ENCODE data around the gene EPB41L1. TPM values are rescaled to one million over a fixed set of nuclear protein-coding genes. Genes with fewer than 3 reads are reported as not detected.

The EPB41L1 gene
- total and polyA plus RNA-seq, 12 donors: 7.5 to 21.7 (median 15.8) TPM

DNA sequence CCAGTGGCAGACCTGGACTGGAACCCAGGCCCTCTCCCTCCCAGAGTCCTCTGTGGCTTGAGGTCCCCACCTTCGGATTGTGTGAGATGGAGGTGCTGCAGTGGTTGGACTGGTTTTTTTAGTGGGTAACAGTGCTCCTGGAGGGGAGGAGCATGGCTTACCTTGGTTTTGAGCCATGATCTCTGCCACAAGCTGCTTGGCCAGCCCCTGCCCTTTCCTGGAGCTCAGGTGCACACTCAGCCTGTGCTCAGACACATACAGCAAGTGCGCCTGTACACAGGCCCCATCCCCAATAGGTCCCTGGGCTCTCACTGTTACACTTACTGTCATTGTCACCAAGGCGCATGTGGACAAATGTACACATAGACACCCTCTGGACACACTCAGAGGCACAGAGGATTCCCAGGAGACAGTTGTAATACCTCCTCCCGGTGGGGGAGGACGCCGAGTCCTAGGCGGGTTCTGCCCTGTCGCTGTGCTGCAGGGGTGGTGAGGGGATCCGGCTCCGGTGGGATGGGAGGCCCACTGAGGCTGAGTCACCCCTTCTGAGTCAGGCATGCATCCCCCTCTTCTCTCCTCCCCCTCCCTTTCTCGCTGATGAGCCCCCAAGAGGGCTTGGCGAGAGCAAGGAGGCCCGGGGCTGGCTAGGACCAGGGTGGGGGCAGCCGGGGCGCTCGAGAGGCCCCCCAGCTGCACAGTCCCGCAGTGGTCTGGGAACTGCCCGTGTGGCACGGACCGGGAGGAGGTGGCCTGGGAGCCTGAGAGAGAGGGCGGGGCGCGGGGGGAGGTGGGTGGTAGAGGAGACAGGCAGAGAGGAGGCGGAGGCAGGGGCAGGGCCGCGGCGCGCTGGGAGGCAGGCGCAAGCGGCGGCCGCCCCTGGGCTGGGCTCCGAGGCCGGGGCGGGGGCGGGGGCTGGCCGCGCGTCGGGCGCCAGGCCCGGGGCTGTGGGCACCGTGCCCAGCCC, 522 bp upstream of the EPB41L1 start:
- Histone ChIP-seq H3K27ac (peak overlapping the region; percentile 36 to 83 (median 72)), H3K36me3 (no peaks in the 10 kb centered on the region), H3K4me1 (peaks cover 13 to 74% (median 31%) of the 10 kb centered on the region in 9 donors), H3K27me3 (peaks cover 0 to 22% (median 0%) of the 10 kb centered on the region in 7 donors), H3K4me3 (peak overlapping the region; percentile 34 to 75 (median 67)), H3K9me3 (no peaks in the 10 kb centered on the region)
- DNase-seq (peak; percentile 91 to 92), ATAC-seq (peak; percentile 76 to 91 (median 86))
- intact Hi-C loops (cut with DNase I): no loop called here
- no peak for TF ChIP-seq CTCF (IDR thresholded peaks at IDR 0.05)
- WGBS, 2 donors: 8 to 18% methylated on average over 18 to 43 of the region's 43 CpGs

DNA sequence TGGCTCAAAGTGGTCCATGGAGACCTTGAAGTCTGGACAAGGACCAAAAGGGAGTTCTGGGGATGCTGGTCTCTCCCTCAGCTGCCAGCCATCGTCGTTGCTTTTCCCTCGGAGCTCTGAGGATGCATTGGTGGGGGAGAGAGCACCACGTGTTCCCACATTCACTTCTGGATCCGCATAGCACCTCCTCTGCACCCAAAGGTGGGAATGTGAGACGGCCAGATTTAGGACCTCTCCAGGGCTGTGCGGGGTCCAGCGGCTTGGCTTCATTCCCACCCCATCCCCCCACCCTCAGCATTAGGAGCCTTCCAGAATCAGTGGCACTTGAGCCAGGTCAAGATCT, 1.1 kb downstream of the EPB41L1 start:
- peak overlapping the region in 4 of 10 donors; percentile 39 to 81 (median 66) for H3K27ac ChIP-seq
- TF ChIP-seq CTCF (IDR thresholded peaks at IDR 0.05): no peak
- no peaks in the 10 kb centered on the region for H3K9me3 ChIP-seq
- ATAC-seq (no peak), DNase-seq (no peak)
- H3K4me1 ChIP-seq: peaks cover 10 to 60% (median 25%) of the 10 kb centered on the region in 9 donors
- intact Hi-C loops (cut with DNase I): loop anchor here in 5 of 10 donors (5.0 kb wide), 3 partner anchors 42 to 282 kb away; no protein-coding TSS in a partner anchor
- 59 to 68% methylated on average over 8 of the region's 8 CpGs for WGBS, 2 donors
- H3K36me3 ChIP-seq: no peaks in the 10 kb centered on the region
- peaks cover 0 to 22% (median 0%) of the 10 kb centered on the region in 7 donors for H3K27me3 ChIP-seq
- H3K4me3 ChIP-seq: peak overlapping the region in 8 of 10 donors; percentile 53 to 75 (median 70)

GRCh38 chr20:36155991-36156390, 1.5 kb downstream of the EPB41L1 start:
- peak overlapping the region in 1 of 10 donors; percentile 1 for H3K27ac ChIP-seq
- ATAC-seq: peak in 1 of 8 donors; percentile 4
- peaks cover 0 to 22% (median 0%) of the 10 kb centered on the region in 7 donors for H3K27me3 ChIP-seq
- H3K4me3 ChIP-seq: peak overlapping the region in 7 of 10 donors; percentile 53 to 73 (median 70)
- no peak for DNase-seq
- TF ChIP-seq CTCF (IDR thresholded peaks at IDR 0.05): no peak
- H3K36me3 ChIP-seq: no peaks in the 10 kb centered on the region
- peaks cover 10 to 56% (median 25%) of the 10 kb centered on the region in 9 donors for H3K4me1 ChIP-seq
- H3K9me3 ChIP-seq: no peaks in the 10 kb centered on the region
- 74 to 77% methylated on average over 4 of the region's 4 CpGs for WGBS, 2 donors
- intact Hi-C loops (cut with DNase I): loop anchor here (1.0 to 5.0 kb wide), 7 partner anchors 41 to 281 kb away; no protein-coding TSS in a partner anchor

GRCh38 chr20:36157610-36158009, 3.1 kb downstream of the EPB41L1 start:
- WGBS, 2 donors: 86 to 100% methylated on average over 1 of the region's 1 CpG
- intact Hi-C loops (cut with DNase I): loop anchor here in 9 of 10 donors (2.0 to 5.0 kb wide), 6 partner anchors 39 to 280 kb away; no protein-coding TSS in a partner anchor
- peaks cover 10 to 50% (median 26%) of the 10 kb centered on the region in 9 donors for H3K4me1 ChIP-seq
- DNase-seq (no peak), ATAC-seq (no peak)
- H3K9me3 ChIP-seq: no peaks in the 10 kb centered on the region
- H3K27me3 ChIP-seq: peaks cover 0 to 22% (median 0%) of the 10 kb centered on the region in 7 donors
- H3K36me3 ChIP-seq: no peaks in the 10 kb centered on the region
- no peak overlapping the region for H3K27ac ChIP-seq
- no peak overlapping the region for H3K4me3 ChIP-seq
- TF ChIP-seq CTCF (IDR thresholded peaks at IDR 0.05): no peak
